A549 (cell line): ENCODE data around the gene EPHB1. TPM values are rescaled to one million over a fixed set of nuclear protein-coding genes. Genes with fewer than 3 reads are reported as not detected.
"Not testable (repeated sequence)": the region's sequence is repeated elsewhere in the genome, so short reads cannot be mapped to it uniquely, and the experiment has no call there.

Experiments
- ATAC-seq, 2 experiments: fragments of 200-7000 bp in 1 of 2; fragments of >200 bp in 1 of 2; cut with Nextera tagmentation in 1 of 2; cut with Tn5 transposase in 1 of 2; 3 replicates each; pipeline versions ENCODE4 v1.8.0 to v1.9.1; 2018 to 2020; ENCODE audit warnings: mild to moderate bottlenecking in 1 of 2, moderate library complexity in 1 of 2
- CTCF ChIA-PET: fragments of 300-600 bp; sonication (Branson Sonifier 250); formaldehyde crosslinking; extraction: SDS; loops from one replicate; lab custom pipeline; 2021; ENCODE audit warnings: antibody characterized with exemption, inconsistent platforms; lab: Yijun Ruan, JAX
- POLR2A ChIA-PET: fragments of 350-600 bp; formaldehyde crosslinking; extraction: SDS; loops from one replicate; lab custom pipeline; 2021; ENCODE audit warnings: antibody characterized with exemption, inconsistent platforms; lab: Yijun Ruan, JAX
- DNase-seq, 2 experiments: peaks; one replicate each; pipeline versions ENCODE4 v3.0.0 to v3.0.0-alpha.2; 2011 to 2016; ENCODE audit warnings: low read depth in 1 of 2, low spot score in 1 of 2
- FAIRE-seq: peaks from 2 replicates; lab custom pipeline; 2011; peaks lifted over from hg19 to GRCh38; lab: Jason Lieb, UNC
- H3K27ac ChIP-seq, 2 experiments: fragments of >200 bp; sonication (Bioruptor Twin); formaldehyde crosslinking; 3 replicates each; pipeline ENCODE4 v1.5.1; 2016 to 2017
- H3K4me1 ChIP-seq: fragments of >200 bp; sonication (Bioruptor Twin); formaldehyde crosslinking; 3 replicates; pipeline ENCODE4 v1.6.1; 2016
- H3K4me2 ChIP-seq: fragments of >200 bp; sonication (Bioruptor Twin); formaldehyde crosslinking; 3 replicates; pipeline ENCODE4 v1.6.1; 2016
- H3K4me3 ChIP-seq: fragments of >200 bp; sonication (Bioruptor Twin); formaldehyde crosslinking; 3 replicates; pipeline ENCODE4 v1.5.1; 2016
- H3K9me3 ChIP-seq: fragments of >200 bp; sonication (Bioruptor Twin); formaldehyde crosslinking; 3 replicates; pipeline ENCODE4 v1.6.1; 2016
- EHMT2 ChIP-seq: fragments of 200-600 bp; sonication (generic); IDR thresholded peaks from 2 replicates; pipeline ENCODE4 v1.6.1; 2016; ENCODE audit warnings: antibody characterized with exemption, low read depth, mild to moderate bottlenecking, moderate library complexity
- EP300 ChIP-seq, 2 experiments: fragments of >200 bp; sonication (Bioruptor Twin); formaldehyde crosslinking; IDR thresholded peaks; 2 replicates in 1 of 2; 3 replicates in 1 of 2; pipeline ENCODE4 v1.6.1; 2016 to 2017
- ESRRA ChIP-seq: fragments of 150-350 bp; IDR thresholded peaks from 2 replicates; pipeline ENCODE4 v1.6.1; 2014; ENCODE audit warnings: mild to moderate bottlenecking, low read length, borderline replicate concordance
- HDAC2 ChIP-seq: fragments of 200-600 bp; sonication (generic); IDR thresholded peaks from 2 replicates; pipeline ENCODE4 v1.6.1; 2016
- HOXB5 ChIP-seq: fragments of 250-450 bp; sonication (Bioruptor Pico); IDR thresholded peaks from 2 replicates; pipeline ENCODE4 v1.5.0; 2020; ENCODE audit warnings: mild to moderate bottlenecking, moderate library complexity
- JUNB ChIP-seq: fragments of >200 bp; sonication (Bioruptor Twin); formaldehyde crosslinking; IDR thresholded peaks from 2 replicates; pipeline ENCODE4 v1.6.1; 2016
- KDM5A ChIP-seq: fragments of 200-600 bp; sonication (generic); IDR thresholded peaks from 2 replicates; pipeline ENCODE4 v1.6.1; 2016; ENCODE audit warnings: antibody characterized with exemption, mild to moderate bottlenecking
- MAFK ChIP-seq: fragments of 450-650 bp; IDR thresholded peaks from 2 replicates; pipeline ENCODE4 v1.6.1; 2014; ENCODE audit not compliant: partially characterized antibody
- PHF8 ChIP-seq: fragments of 200-600 bp; sonication (generic); IDR thresholded peaks from 2 replicates; pipeline ENCODE4 v1.6.1; 2016; ENCODE audit warnings: low read depth, mild to moderate bottlenecking, antibody characterized with exemption, moderate library complexity, borderline replicate concordance
- POLR2A ChIP-seq: IDR thresholded peaks from 2 replicates; pipeline ENCODE4 v1.6.1; 2012; ENCODE audit warnings: mild to moderate bottlenecking, low read length
- RFX5 ChIP-seq: fragments of 450-650 bp; IDR thresholded peaks from 2 replicates; pipeline ENCODE4 v1.7.1; 2014; ENCODE audit warnings: antibody characterized with exemption, mild to moderate bottlenecking, moderate library complexity
- SMC3 ChIP-seq: fragments of >200 bp; sonication (Bioruptor Twin); formaldehyde crosslinking; IDR thresholded peaks from 3 replicates; pipeline ENCODE4 v1.6.1; 2018; ENCODE audit warnings: inconsistent platforms
- ZNF302 ChIP-seq: fragments of 250-450 bp; sonication (Bioruptor Pico); IDR thresholded peaks from 2 replicates; pipeline ENCODE4 v1.9.0; 2021; ENCODE audit warnings: inconsistent platforms, mild to moderate bottlenecking, moderate library complexity
- WGBS: methylation state at CpG from one replicate; pipeline ENCODE4 v1.1.6; 2017; ENCODE audit errors: missing lambda C conversion rate; 5-methylcytosine and 5-hydroxymethylcytosine counted together
- polyA plus RNA-seq, 4 experiments: library from polyadenylated mRNA; depleted of rRNA in 3 of 4; stranded (reverse); fragments of >200 nt; fragmentation: RNase III in 1 of 4; extraction: RNeasy Plus Mini Kit Qiagen cat#74134 plus additional on column Dnase treatment in 1 of 4; gene quantifications; 2 replicates in 3 of 4; 3 replicates in 1 of 4; pipeline ENCODE4 v1.2.3, GENCODE V29; 2011 to 2017
- TF ChIP-seq, protein P1 (sequence below): fragments of 250-450 bp; sonication (Bioruptor Pico); IDR thresholded peaks from 2 replicates; pipeline ENCODE4 v1.5.0; 2020; ENCODE audit warnings: low read depth, mild to moderate bottlenecking, moderate library complexity
- TF ChIP-seq, protein P2 (sequence below): fragments of >200 bp; sonication (Bioruptor Twin); formaldehyde crosslinking; IDR thresholded peaks from 3 replicates; pipeline ENCODE4 v1.6.1; 2016
- TF ChIP-seq, protein P3 (sequence below): fragments of 450-650 bp; IDR thresholded peaks from 2 replicates; pipeline ENCODE4 v1.6.1; 2014; ENCODE audit warnings: antibody characterized with exemption
- TF ChIP-seq, protein P4 (sequence below): IDR thresholded peaks from 2 replicates; pipeline ENCODE4 v1.6.1; 2012

EPHB1 gene
- polyA plus RNA-seq, 2 of the 4 experiments (the other 2 are of a cell fraction), result 0.18 to 0.21 TPM

DNA sequence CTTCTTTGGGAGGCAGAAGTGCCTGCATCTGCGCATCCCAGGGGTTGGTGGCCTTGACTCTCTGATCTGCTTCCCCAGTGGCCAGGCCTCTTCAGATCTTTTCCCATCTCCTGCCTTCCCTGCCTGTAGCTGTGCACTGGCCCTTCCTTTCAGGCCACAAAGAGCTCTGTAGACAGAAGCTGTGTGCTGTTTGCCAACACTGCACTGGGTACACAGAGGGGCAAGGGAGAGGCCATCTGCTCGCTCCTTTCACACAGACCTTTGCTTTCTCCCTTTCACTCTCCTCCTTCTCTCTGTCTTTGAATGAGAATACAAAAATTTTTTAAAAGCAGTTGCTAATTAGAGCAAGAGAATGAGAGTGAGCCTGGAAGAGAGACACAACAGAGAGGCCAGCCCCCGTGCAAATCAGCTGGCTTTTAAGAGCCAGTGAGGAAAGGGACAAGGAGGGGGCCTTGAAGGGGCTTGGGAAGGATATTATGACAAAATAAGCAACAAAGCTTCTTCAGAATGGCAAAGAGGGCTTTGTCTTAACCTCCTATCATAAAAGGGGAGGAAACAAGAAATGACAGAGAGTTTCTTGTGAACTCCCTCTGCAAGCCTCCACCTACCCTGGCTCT is 170.9 kb downstream of the EPHB1 start:
- ChIA-PET POLR2A (no interaction called here), CTCF (no interaction called here)
- Histone ChIP-seq H3K9me3 (no peaks in the 10 kb centered on the region), H3K4me1 (no peaks in the 10 kb centered on the region), H3K4me3 (no peak overlapping the region), H3K27ac (no peak overlapping the region), H3K4me2 (no peak overlapping the region)
- no peak for ATAC-seq
- DNase-seq, result no peak
- TF ChIP-seq PHF8, result no peak
- TF ChIP-seq, protein P1, sequence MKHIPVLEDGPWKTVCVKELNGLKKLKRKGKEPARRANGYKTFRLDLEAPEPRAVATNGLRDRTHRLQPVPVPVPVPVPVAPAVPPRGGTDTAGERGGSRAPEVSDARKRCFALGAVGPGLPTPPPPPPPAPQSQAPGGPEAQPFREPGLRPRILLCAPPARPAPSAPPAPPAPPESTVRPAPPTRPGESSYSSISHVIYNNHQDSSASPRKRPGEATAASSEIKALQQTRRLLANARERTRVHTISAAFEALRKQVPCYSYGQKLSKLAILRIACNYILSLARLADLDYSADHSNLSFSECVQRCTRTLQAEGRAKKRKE (CRISPR knock-in tag), result no peak
- no peak for TF ChIP-seq JUNB
- TF ChIP-seq EHMT2, result no peak
- TF ChIP-seq POLR2A, result no peak
- TF ChIP-seq, protein P2, sequence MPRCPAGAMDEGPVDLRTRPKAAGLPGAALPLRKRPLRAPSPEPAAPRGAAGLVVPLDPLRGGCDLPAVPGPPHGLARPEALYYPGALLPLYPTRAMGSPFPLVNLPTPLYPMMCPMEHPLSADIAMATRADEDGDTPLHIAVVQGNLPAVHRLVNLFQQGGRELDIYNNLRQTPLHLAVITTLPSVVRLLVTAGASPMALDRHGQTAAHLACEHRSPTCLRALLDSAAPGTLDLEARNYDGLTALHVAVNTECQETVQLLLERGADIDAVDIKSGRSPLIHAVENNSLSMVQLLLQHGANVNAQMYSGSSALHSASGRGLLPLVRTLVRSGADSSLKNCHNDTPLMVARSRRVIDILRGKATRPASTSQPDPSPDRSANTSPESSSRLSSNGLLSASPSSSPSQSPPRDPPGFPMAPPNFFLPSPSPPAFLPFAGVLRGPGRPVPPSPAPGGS, result no peak
- no peak for TF ChIP-seq HDAC2
- TF ChIP-seq ESRRA, result no peak
- TF ChIP-seq KDM5A, result no peak
- no peak for FAIRE-seq
- 32% methylated on average over 3 of the region's 3 CpGs for WGBS

DNA sequence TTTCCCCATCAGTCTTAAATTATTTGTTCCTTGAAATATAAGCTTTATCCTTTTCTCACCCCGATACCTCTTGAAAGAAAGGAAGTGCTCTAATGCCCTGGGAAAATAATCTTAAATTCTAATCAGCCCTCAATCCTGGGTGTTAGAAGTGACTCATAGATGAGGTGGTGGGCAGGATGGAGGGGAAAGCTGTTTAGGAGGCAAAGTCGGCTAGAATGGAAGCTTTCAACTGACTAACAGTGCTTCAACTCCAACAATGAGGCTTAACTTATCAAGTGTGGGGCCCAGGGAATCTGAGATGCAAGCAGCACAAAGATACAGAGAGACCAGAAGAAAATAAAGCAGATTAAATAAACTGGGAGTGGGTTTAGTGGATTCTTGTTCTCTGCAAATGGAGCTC is 175.8 kb downstream of the EPHB1 start:
- no peak overlapping the region for H3K27ac ChIP-seq
- H3K4me3 ChIP-seq, result no peak overlapping the region
- 17% methylated on average over 2 of the region's 2 CpGs for WGBS
- ChIA-PET CTCF (no interaction called here), POLR2A (no interaction called here)
- TF ChIP-seq RFX5 (no peak), JUNB (no peak), SMC3 (no peak)
- TF ChIP-seq, protein P3, sequence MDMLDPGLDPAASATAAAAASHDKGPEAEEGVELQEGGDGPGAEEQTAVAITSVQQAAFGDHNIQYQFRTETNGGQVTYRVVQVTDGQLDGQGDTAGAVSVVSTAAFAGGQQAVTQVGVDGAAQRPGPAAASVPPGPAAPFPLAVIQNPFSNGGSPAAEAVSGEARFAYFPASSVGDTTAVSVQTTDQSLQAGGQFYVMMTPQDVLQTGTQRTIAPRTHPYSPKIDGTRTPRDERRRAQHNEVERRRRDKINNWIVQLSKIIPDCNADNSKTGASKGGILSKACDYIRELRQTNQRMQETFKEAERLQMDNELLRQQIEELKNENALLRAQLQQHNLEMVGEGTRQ, result no peak
- TF ChIP-seq, protein P4, sequence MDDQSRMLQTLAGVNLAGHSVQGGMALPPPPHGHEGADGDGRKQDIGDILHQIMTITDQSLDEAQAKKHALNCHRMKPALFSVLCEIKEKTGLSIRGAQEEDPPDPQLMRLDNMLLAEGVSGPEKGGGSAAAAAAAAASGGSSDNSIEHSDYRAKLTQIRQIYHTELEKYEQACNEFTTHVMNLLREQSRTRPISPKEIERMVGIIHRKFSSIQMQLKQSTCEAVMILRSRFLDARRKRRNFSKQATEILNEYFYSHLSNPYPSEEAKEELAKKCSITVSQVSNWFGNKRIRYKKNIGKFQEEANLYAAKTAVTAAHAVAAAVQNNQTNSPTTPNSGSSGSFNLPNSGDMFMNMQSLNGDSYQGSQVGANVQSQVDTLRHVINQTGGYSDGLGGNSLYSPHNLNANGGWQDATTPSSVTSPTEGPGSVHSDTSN, result no peak
- no peak overlapping the region for H3K4me2 ChIP-seq
- ATAC-seq (no peak), DNase-seq (no peak), FAIRE-seq (no peak)
- H3K9me3 ChIP-seq, result no peaks in the 10 kb centered on the region
- H3K4me1 ChIP-seq, result no peaks in the 10 kb centered on the region

DNA sequence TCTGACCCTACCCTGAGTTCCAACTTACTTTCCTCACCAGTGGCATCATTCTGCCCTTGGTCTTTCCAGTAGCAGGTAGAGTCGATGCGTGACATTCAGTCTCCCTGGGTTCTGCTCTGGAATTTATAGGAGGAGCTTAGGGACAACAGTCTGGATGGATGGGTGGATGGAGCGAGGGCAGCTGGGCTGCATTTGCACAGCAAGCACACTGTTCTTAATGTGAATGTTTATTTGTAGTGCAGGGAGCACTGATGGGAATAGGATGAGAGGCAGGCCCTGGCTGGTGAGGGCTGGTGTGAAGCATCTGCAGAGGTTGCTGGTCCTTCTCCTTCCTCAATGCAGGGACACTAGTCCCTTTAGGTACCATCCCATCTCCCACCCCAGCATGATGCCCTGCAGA is 176.2 kb downstream of the EPHB1 start:
- no peak for TF ChIP-seq ZNF302 (CRISPR knock-in tag)
- no peak for TF ChIP-seq MAFK
- TF ChIP-seq ESRRA, result no peak
- no peak for TF ChIP-seq KDM5A
- TF ChIP-seq EP300 (IDR thresholded peaks at IDR 0.05), result no peak
- no peak for TF ChIP-seq HOXB5 (CRISPR knock-in tag)
- TF ChIP-seq, all 56 proteins: peak for 0
- no peak overlapping the region for H3K4me3 ChIP-seq
- POLR2A ChIA-PET, result no interaction called here
- H3K27ac ChIP-seq, result no peak overlapping the region
- ATAC-seq (no peak), FAIRE-seq (no peak), DNase-seq (no peak)
- no peaks in the 10 kb centered on the region for H3K4me1 ChIP-seq
- 23% methylated on average over 3 of the region's 3 CpGs for WGBS
- no peak overlapping the region for H3K4me2 ChIP-seq
- CTCF ChIA-PET, result no interaction called here
- H3K9me3 ChIP-seq, result no peaks in the 10 kb centered on the region

DNA sequence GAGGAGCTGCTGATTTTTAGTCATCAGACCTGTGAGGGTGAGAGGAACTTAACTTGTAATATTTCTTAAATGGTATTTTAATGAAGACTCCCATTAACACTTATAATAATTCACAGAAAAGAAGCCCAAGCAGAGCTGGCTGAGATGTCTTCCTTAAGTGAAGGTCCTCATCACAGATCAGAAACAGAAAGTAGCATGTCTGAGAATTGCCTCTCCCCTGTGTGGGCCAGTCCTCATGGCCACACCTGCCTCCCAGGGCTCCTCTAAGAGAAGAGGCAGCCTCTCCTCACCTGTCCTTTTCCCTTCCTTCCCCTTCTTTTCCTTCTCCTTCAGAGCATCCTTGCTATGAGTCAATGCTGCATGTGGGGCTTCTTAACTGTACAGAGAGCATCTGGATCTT is 176.8 kb downstream of the EPHB1 start:
- H3K9me3 ChIP-seq, H3K27ac ChIP-seq, H3K4me2 ChIP-seq, H3K4me1 ChIP-seq, POLR2A ChIA-PET, H3K4me3 ChIP-seq, ATAC-seq, CTCF ChIA-PET, FAIRE-seq, DNase-seq: not testable (repeated sequence)
